CD4-positive, alpha-beta T cell treated with Interferon gamma for 1 hour (primary cell): Measurements from ENCODE around the gene IPPK.
A peak's percentile ranks its signal among the peaks of the same experiment; 100 is the strongest.

Experiments
- DNase-seq: peaks from one replicate; pipeline ENCODE4 v3.0.0-alpha.2; 2020

The IPPK gene

GRCh38 chr9:92686954-92687353 is 17.0 kb upstream of the IPPK start:
- no peak for DNase-seq

DNA sequence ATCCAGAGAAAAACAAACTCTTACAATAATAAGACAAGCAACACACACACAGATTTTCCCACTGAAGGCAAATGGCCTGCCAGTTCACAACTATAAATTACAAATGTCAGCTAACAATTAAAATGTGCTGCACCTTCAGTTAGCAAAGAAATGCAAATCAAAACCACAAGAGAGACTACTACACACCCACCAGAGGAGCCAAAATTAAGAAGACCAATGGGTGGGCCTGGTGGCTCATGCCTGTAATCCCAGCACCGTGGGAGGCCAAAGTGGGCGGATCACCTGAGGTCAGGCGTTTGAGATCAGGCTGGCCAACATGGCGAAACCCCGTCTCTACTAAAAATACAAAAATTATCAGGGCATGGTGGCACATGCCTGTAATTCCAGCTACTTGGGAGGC is 15.1 kb upstream of the IPPK start:
- DNase-seq, result no peak

GRCh38 chr9:92682269-92682668 is 12.3 kb upstream of the IPPK start:
- DNase-seq, result no peak

GRCh38 chr9:92680166-92681119 is 10.5 kb upstream of the IPPK start:
- DNase-seq, result no peak

DNA sequence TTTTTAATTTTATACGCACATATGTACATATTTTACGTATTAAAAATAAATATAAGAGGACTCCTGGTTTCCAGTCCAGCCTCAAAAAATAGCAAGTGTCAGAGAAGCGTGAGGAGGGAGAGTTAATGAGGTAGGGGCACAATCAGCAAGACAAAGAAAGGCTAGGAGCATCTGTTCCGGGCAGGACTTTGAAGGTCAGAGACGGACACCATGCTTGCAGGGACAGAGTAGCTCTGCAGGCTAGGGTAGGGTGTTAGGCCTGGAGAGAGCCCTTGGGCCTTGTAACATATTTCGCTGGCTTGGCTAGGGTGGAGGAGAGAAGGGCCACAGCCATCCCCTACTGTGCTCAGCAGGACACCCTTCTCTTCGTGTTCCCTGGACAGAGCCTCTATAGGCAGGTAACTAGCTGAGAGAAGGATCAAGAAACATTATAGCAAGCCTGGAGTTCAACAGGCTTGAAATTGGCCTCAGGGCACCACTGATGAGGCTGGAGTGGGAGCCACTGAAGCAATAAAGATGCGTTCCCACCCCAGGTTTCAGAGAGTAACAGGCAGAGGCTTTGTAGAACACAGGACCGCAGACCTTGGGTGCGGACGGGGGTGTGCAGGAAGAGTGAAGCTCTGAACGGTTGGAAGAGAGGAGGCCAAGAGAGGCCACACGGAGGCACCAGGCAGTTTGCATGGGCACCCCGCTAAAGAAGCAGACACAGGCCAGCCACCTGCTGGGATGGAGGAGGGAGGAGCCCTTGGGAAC is 9.7 kb upstream of the IPPK start:
- DNase-seq, result no peak

- no peak for DNase-seq
These were observed 1.4 kb upstream of the IPPK start for GRCh38 chr9:92671323-92671722.

- DNase-seq, result no peak
These were observed 423 bp downstream of the IPPK start for GRCh38 chr9:92669527-92669889.

GRCh38 chr9:92668746-92669526 is 995 bp downstream of the IPPK start:
- peak; percentile 5 for DNase-seq

GRCh38 chr9:92666912-92667532 is 2.9 kb downstream of the IPPK start:
- no peak for DNase-seq

DNA sequence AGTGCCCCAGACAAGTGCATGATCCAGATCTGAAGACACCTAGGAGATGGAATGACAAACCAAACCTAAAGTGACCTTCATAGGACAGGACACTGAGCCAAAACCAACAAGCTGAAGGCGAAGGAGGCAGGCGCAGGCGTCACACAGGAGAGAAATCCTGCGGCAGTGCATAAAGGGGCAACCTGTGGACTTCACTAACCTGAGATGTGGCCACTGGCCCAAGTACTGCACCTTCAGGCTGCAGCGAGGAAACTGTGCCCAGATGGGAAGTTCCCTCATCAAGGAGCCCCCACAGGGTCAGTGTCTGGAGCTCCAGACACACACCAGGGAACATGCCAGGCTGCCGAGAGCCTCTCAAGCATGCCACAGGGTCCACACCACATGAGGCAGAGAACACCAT is 3.7 kb downstream of the IPPK start:
- no peak for DNase-seq

DNA sequence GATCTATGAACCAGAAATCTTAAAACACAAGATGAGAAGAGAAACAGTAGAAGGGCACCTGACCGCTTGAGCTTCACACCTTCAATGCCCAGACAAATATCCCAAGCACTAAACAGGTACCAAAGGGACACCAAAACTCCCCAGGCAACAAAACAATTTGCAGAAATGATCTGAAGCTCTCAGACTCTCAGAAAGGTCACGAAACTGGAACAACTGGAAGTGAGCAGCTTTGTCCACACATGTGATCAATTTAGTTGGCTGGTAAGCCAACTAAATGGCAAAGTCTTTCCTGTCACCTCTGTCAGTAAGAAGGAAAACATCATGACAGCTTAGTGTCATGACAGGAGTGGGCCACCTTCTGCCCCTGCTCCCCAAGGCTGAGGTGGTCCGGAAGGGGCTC is 4.1 kb downstream of the IPPK start:
- DNase-seq, result no peak

DNA sequence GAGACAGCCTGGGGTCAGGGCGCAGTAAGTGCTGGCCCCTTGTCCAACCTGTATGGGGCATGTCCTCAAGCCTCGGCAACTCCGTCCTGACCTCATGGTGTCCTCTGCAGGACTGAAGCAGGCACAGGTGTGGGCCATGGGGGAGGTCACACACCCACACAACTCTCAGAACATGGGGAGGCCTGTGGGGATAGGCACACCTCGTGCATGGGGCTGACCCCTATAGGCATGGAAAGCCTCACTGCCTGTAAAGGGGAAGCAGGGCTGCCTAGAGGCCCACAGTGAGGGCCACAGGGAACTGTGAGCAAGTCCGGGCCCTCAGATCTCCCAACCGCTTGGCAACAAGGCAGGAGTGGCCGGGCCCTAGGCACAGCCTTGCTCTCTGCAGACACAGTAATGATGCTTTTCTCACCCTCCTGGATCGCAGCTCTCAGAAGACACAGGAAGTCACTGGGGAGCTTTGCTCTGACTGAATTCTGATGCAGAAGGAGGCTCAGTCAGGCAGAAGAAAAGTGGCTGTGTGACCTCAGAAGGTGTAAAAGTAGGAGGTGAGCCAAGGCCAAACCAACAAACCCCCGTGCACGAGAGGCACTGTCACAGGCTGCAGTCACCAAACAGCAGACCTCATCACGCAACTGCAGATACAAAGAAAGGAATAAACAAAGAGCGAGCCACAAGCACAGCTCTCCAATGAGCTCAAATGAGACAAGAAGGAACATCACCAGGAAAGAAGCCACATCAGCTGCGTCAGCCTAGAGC is 5.4 kb downstream of the IPPK start:
- peak; percentile 13 for DNase-seq

GRCh38 chr9:92663951-92664350 is 6.0 kb downstream of the IPPK start:
- DNase-seq, result no peak

GRCh38 chr9:92663126-92663525 is 6.8 kb downstream of the IPPK start:
- no peak for DNase-seq

GRCh38 chr9:92661743-92662142 is 8.2 kb downstream of the IPPK start:
- DNase-seq, result no peak

GRCh38 chr9:92661127-92661526 is 8.8 kb downstream of the IPPK start:
- DNase-seq, result no peak

DNA sequence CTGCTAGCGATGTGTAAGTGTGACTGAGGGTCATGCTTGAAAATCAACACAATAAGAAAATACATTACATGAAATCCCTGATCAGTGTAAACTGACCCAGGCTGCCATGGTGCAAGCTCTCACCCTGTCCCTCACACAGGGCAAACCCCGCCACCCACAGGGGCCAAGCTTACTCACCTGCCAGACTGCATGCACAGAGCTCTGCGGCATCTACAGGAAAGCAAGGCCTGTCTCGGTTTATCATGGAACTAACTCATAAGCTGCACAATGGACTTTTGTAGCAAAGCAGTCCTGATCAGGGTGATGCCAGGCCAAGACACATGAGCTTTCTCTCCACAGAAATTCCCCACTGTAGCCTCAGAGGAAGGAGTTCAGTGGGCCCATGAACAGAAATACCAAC is 9.7 kb downstream of the IPPK start:
- DNase-seq, result no peak

DNA sequence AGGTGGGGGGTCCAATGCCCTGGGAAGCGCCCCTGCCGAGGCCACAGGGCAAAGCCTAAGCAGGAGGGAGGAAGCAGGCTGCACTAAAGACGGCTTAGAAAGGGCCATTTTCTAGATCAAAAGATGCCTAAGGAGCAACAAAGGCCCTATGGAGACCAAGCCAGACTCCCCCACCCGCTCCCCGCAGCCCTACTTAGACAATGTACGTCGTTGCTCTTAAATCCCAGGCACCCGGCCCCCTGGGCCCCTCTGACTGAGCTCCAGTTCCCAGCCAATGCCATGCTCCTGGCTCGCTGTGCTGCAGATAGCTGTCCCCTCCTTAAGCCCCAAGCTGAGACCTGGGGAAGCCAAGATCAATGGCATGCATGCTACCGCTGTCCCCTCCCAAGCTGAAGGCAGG is 10.3 kb downstream of the IPPK start:
- no peak for DNase-seq

- no peak for DNase-seq
These were observed 11.3 kb downstream of the IPPK start for GRCh38 chr9:92658611-92659010.

DNA sequence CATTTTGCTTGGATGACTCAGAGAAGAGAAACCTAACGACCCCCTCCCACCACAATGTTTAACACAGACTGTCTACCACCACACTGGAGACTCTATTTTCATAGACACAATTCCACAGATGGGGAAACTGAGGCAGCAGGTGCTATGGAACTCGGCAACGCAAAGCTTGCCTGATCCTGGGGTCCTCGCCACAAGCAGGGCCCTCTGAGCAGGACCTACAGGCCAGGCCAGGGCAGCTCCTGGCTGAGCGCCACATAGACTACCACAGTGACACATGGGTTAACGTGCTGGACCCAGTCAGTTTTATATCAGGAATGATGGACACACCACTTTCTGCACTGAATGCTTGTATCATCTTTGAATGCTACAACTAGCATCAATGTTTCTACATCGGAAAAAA is 11.8 kb downstream of the IPPK start:
- DNase-seq, result no peak

GRCh38 chr9:92657296-92658094 is 12.4 kb downstream of the IPPK start:
- no peak for DNase-seq
